GM12878 (cell line): ENCODE data around the gene SPRY1. TPM values are rescaled to one million over a fixed set of nuclear protein-coding genes. Genes with fewer than 3 reads are reported as not detected.

Experiments
- ATAC-seq: fragments of 200-7000 bp; cut with Tn5 transposase; 3 replicates; pipeline ENCODE4 v1.9.1; 2020; ENCODE audit warnings: mild to moderate bottlenecking, moderate library complexity
- BruUV-seq: library from RNA; stranded (reverse); fragments of 400-500 nt; replicated peaks from 2 replicates; lab custom pipeline; 2021; lab: Mats Ljungman, UMichigan
- CTCF ChIA-PET: fragments of 300-600 bp; sonication (Branson Sonifier 250); formaldehyde crosslinking; extraction: SDS; loops from one replicate; lab custom pipeline; 2021; ENCODE audit warnings: inconsistent platforms; lab: Yijun Ruan, JAX
- POLR2A ChIA-PET: fragments of 350-600 bp; formaldehyde crosslinking; extraction: SDS; loops from one replicate; lab custom pipeline; 2021; ENCODE audit warnings: inconsistent platforms; lab: Charles Lee
- RAD21 ChIA-PET: fragments of 300-600 bp; sonication (Branson Sonifier 250); formaldehyde crosslinking; loops from one replicate; lab custom pipeline; 2023; ENCODE audit warnings: antibody characterized with exemption; ENCODE audit not compliant: unreplicated experiment; lab: Charles Lee
- SMC1A ChIA-PET: fragments of 300-600 bp; sonication (Branson Sonifier 250); formaldehyde crosslinking; loops from one replicate; lab custom pipeline; 2023; ENCODE audit not compliant: unreplicated experiment, uncharacterized antibody; lab: Charles Lee
- DNase-seq: peaks from one replicate; pipeline ENCODE4 v3.0.0-alpha.2; 2011; ENCODE audit warnings: low read depth, low spot score
- FAIRE-seq: peaks from 3 replicates; lab custom pipeline; 2011; peaks lifted over from hg19 to GRCh38; lab: Jason Lieb, UNC
- H2AFZ ChIP-seq: 2 replicates; pipeline ENCODE4 v1.6.0; 2011; ENCODE audit warnings: low read depth, low read length, control low read depth; ENCODE audit not compliant: control insufficient read depth
- H3K27ac ChIP-seq: 2 replicates; pipeline ENCODE4 v1.5.1; 2011; ENCODE audit warnings: control low read depth; ENCODE audit not compliant: control insufficient read depth, insufficient read depth
- H3K27me3 ChIP-seq, 2 experiments: replicated peaks in 1 of 2; 2 replicates each; pipeline versions ENCODE4 v1.6.0 to v1.6.1; 2011; ENCODE audit warnings: low read length in 1 of 2; ENCODE audit not compliant: control insufficient read depth in 2 of 2, insufficient read depth in 2 of 2
- H3K36me3 ChIP-seq, 2 experiments: 2 replicates each; pipeline ENCODE4 v1.5.1; 2011; ENCODE audit warnings: low read length in 1 of 2; ENCODE audit not compliant: control insufficient read depth in 2 of 2, insufficient read depth in 2 of 2
- H3K4me1 ChIP-seq: 2 replicates; pipeline ENCODE4 v1.6.1; 2011; ENCODE audit warnings: mild to moderate bottlenecking, low read length, moderate library complexity, mixed read lengths; ENCODE audit not compliant: control insufficient read depth, insufficient read depth
- H3K4me2 ChIP-seq: 2 replicates; pipeline ENCODE4 v1.6.0; 2011; ENCODE audit warnings: control low read depth; ENCODE audit not compliant: control insufficient read depth, insufficient read depth
- H3K4me3 ChIP-seq: fragments of 200-600 bp; sonication (generic); 2 replicates; pipeline ENCODE4 v1.5.1; 2016
- H3K79me2 ChIP-seq: 2 replicates; pipeline ENCODE4 v1.6.0; 2011; ENCODE audit warnings: low read length; ENCODE audit not compliant: control insufficient read depth, insufficient read depth
- H3K9ac ChIP-seq: 2 replicates; pipeline ENCODE4 v1.8.0; 2011; ENCODE audit warnings: low read length, control low read depth, mixed read lengths; ENCODE audit not compliant: control insufficient read depth, insufficient read depth
- H3K9me3 ChIP-seq: replicated peaks from 3 replicates; pipeline ENCODE4 v1.5.1; 2011; ENCODE audit warnings: mild to moderate bottlenecking, low read length; ENCODE audit not compliant: control insufficient read depth, insufficient read depth
- H4K20me1 ChIP-seq: 2 replicates; pipeline ENCODE4 v1.6.0; 2011; ENCODE audit not compliant: control insufficient read depth, insufficient read depth
- ATF7 ChIP-seq: fragments of 450-650 bp; IDR thresholded peaks from 2 replicates; pipeline ENCODE4 v1.6.1; 2016; ENCODE audit warnings: low read depth, mild to moderate bottlenecking
- BHLHE40 ChIP-seq, 2 experiments: fragments of 450-650 bp in 1 of 2; IDR thresholded peaks; 2 replicates each; pipeline ENCODE4 v1.6.1; 2011 to 2017; ENCODE audit warnings: low read depth in 2 of 2, borderline replicate concordance in 1 of 2, improper control_type of control experiment in 1 of 2, low read length in 1 of 2, mild to moderate bottlenecking in 1 of 2
- ESRRA ChIP-seq: IDR thresholded peaks from 2 replicates; pipeline ENCODE4 v1.6.1; 2012; ENCODE audit warnings: mild to moderate bottlenecking, low read length, improper control_type of control experiment
- NBN ChIP-seq: fragments of 450-650 bp; IDR thresholded peaks from 2 replicates; pipeline ENCODE4 v1.6.1; 2016
- NR2F1 ChIP-seq: fragments of 450-650 bp; conservative IDR thresholded peaks from 2 replicates; pipeline ENCODE4 v1.6.1; 2017; ENCODE audit warnings: mild to moderate bottlenecking
- RUNX3 ChIP-seq: IDR thresholded peaks from 2 replicates; pipeline ENCODE4 v1.6.1; 2012; ENCODE audit warnings: low read length, inconsistent platforms
- SUPT20H ChIP-seq: IDR thresholded peaks from 2 replicates; pipeline ENCODE4 v1.6.1; 2011; ENCODE audit warnings: low read depth, mild to moderate bottlenecking, low read length, moderate library complexity, borderline replicate concordance; ENCODE audit not compliant: control insufficient read depth
- WGBS: methylation state at CpG from one replicate; pipeline ENCODE4 v1.1.6; 2016; ENCODE audit warnings: low lambda C conversion rate; ENCODE audit not compliant: insufficient replicate concordance, insufficient coverage; ENCODE audit errors: missing lambda C conversion rate; 5-methylcytosine and 5-hydroxymethylcytosine counted together
- in situ Hi-C: fragments of 300-500 bp; cut with MboI; formaldehyde crosslinking; loops from 9 replicates; pipeline ENCODE4 v1.14.3; 2018; ENCODE audit warnings: mixed read lengths
- intact Hi-C: fragments of 100-400 bp; cut with micrococcal nuclease; formaldehyde crosslinking; loops from one replicate; pipeline ENCODE4 v1.14.2; 2022; ENCODE audit not compliant: unreplicated experiment
- polyA plus RNA-seq, 11 experiments: library from polyadenylated mRNA; depleted of rRNA in 4 of 11; unstranded in 6 of 11; stranded (reverse) in 5 of 11; fragments of >200 nt; fragmentation: Nextera tagmentation in 4 of 11; fragmentation: Illumina TruSeq in 1 of 11; extraction: Ambion mirVana in 4 of 11; extraction: Trizol in 1 of 11; gene quantifications; 1 replicate in 1 of 11; 2 replicates in 10 of 11; pipeline versions ENCODE4 v1.2.1 to v1.2.3, GENCODE V29; 2011 to 2016; ENCODE audit warnings: inconsistent platforms in 2 of 11, missing spikeins in 2 of 11, low read depth in 1 of 11
- total RNA-seq, 4 experiments: library from RNA; depleted of rRNA in 3 of 4; stranded (reverse); fragments of >200 nt in 3 of 4; fragmentation: Illumina TruSeq in 1 of 4; extraction: Trizol in 1 of 4; gene quantifications; 2 replicates each; pipeline versions ENCODE4 v1.2.1 to v1.2.3, GENCODE V29; 2013 to 2021
- TF ChIP-seq, protein P1 (sequence below): fragments of 450-650 bp; IDR thresholded peaks from 2 replicates; pipeline ENCODE4 v1.6.1; 2017; ENCODE audit warnings: low read depth, mild to moderate bottlenecking, moderate library complexity
- TF ChIP-seq, protein P2 (sequence below): fragments of 150-350 bp; IDR thresholded peaks from 2 replicates; pipeline ENCODE4 v1.6.1; 2016; ENCODE audit warnings: low read depth, low read length
- TF ChIP-seq, protein P3 (sequence below): fragments of 450-650 bp; IDR thresholded peaks from 2 replicates; pipeline ENCODE4 v1.6.1; 2017; ENCODE audit warnings: mild to moderate bottlenecking, moderate library complexity

SPRY1 gene
- total and polyA plus RNA-seq, 10 of the 15 experiments (the other 5 are each of a cell fraction or from before 2014, with no cell fraction given): 0.05 to 5.7 (median 0.23) TPM; not detected in 2

DNA sequence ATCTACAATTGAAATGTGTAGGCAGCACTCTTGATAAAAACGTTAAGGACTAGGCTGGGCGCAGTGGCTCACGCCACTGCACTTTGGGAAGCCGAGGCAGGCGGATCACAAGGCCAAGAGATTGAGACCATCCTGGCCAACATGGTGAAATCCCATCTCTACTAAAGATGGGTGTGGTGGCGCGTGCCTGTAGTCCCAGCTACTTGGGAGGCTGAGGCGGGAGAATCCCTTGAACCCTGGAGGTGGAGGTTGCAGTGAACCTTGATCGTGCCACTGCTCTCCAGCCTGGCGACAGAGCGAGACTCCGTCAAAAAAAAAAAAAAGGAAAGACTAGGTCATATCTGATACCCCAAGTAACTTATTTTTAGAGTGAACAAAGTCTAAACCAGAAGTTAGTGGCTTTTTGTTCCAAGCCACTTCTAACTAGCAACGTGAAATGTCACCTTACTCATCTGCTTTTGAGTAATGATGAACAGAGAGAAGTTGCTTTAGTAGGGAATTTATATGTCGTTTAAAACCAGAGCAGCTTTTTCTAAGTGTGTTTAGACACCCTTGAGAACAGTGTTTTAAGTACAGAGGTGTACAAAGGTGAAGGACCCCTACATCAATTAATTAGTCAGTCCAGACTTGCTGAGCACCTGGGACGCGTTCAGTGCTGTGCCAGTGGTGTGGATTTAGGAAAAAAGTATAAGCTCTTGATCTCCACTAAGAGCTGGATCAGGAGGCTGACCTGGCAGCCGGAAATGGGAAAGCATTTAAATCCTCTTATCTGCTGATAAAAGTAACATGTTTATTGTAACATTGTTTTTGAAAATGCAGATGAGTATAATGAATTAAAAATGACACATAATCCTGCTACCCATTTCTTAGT, 23.5 kb downstream of the SPRY1 start (continued):
- TF ChIP-seq, protein P1, sequence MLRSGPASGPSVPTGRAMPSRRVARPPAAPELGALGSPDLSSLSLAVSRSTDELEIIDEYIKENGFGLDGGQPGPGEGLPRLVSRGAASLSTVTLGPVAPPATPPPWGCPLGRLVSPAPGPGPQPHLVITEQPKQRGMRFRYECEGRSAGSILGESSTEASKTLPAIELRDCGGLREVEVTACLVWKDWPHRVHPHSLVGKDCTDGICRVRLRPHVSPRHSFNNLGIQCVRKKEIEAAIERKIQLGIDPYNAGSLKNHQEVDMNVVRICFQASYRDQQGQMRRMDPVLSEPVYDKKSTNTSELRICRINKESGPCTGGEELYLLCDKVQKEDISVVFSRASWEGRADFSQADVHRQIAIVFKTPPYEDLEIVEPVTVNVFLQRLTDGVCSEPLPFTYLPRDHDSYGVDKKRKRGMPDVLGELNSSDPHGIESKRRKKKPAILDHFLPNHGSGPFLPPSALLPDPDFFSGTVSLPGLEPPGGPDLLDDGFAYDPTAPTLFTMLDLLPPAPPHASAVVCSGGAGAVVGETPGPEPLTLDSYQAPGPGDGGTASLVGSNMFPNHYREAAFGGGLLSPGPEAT: no peak
- no peak for TF ChIP-seq ESRRA
- no peak for TF ChIP-seq NBN
- TF ChIP-seq NR2F1: no peak
- TF ChIP-seq, all 136 proteins: peak for 0

DNA sequence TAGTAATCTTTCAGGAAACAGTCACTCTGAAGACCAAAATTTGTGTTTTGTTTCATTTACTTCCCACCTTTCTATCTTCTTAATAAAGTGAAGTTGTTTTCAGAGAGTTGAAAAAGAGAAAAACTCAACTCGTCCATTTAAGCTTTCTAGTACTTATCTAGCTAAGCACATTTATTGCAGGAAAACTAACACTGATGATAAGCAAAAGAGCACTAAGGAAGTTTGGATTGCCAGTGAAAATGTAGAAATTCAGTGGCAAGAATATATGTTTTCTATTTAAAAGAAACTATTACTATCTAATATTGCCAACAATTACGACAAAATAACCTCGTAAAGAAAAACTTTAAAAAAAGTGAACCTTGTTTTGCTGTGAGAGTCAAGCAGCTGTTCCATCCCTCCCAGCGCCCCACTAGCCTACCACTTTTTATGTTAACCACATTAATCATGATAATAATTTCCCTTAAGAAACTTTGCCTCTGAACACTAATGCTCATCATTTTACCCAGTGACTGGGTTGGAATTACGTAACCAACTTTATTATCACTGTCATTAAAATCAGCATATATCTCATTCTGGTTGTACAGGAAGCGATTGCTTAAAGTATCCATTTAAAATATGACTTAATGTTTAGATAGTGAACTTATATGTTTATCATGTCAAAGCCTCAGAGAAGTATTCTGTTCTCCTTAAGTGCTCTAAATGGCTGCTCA, 24.8 kb downstream of the SPRY1 start:
- H3K27ac ChIP-seq: no peak overlapping the region
- H3K9ac ChIP-seq: no peak overlapping the region
- no peak overlapping the region for H2AFZ ChIP-seq
- FAIRE-seq (no peak), ATAC-seq (no peak), DNase-seq (no peak)
- peaks cover 9% of the 10 kb centered on the region; the same call in 1 of the 2 replicates for H3K4me1 ChIP-seq
- RAD21 ChIA-PET: interaction anchor here (1.3 kb wide), 1 partner anchor 22 kb away, joined by 3 read pairs; no protein-coding TSS in a partner anchor
- in situ Hi-C loops: no loop called here
- H3K36me3 ChIP-seq: no peaks in the 10 kb centered on the region
- intact Hi-C loops: no loop called here
- no TSS peak for BruUV-seq
- H4K20me1 ChIP-seq: no peaks in the 10 kb centered on the region
- CTCF ChIA-PET: interaction anchor here (1.1 to 2.1 kb wide), 3 partner anchors 11 to 21 kb away, joined by 4 to 14 read pairs (median 4); no protein-coding TSS in a partner anchor
- no peaks in the 10 kb centered on the region; the same call in 2 of the 3 replicates for H3K9me3 ChIP-seq
- POLR2A ChIA-PET: no interaction called here
- H3K79me2 ChIP-seq: no peaks in the 10 kb centered on the region
- SMC1A ChIA-PET: interaction anchor here (0.8 to 1.9 kb wide), 7 partner anchors 9 to 144 kb away, joined by 3 to 8 read pairs (median 3); partner anchors contain the start of gene SPRY1
- H3K4me3 ChIP-seq: no peak overlapping the region
- no peak overlapping the region for H3K4me2 ChIP-seq
- 77% methylated on average over 6 of the region's 6 CpGs for WGBS
- H3K27me3 ChIP-seq: no peaks in the 10 kb centered on the region
- TF ChIP-seq RUNX3 (no peak), BHLHE40 (IDR thresholded peaks at IDR 0.05; ENCODE audit: borderline replicate concordance in 1 of 2, low read depth in 2 of 2, low read length in 1 of 2) (no peak), ATF7 (no peak), SUPT20H (no peak)
- TF ChIP-seq, protein P2, sequence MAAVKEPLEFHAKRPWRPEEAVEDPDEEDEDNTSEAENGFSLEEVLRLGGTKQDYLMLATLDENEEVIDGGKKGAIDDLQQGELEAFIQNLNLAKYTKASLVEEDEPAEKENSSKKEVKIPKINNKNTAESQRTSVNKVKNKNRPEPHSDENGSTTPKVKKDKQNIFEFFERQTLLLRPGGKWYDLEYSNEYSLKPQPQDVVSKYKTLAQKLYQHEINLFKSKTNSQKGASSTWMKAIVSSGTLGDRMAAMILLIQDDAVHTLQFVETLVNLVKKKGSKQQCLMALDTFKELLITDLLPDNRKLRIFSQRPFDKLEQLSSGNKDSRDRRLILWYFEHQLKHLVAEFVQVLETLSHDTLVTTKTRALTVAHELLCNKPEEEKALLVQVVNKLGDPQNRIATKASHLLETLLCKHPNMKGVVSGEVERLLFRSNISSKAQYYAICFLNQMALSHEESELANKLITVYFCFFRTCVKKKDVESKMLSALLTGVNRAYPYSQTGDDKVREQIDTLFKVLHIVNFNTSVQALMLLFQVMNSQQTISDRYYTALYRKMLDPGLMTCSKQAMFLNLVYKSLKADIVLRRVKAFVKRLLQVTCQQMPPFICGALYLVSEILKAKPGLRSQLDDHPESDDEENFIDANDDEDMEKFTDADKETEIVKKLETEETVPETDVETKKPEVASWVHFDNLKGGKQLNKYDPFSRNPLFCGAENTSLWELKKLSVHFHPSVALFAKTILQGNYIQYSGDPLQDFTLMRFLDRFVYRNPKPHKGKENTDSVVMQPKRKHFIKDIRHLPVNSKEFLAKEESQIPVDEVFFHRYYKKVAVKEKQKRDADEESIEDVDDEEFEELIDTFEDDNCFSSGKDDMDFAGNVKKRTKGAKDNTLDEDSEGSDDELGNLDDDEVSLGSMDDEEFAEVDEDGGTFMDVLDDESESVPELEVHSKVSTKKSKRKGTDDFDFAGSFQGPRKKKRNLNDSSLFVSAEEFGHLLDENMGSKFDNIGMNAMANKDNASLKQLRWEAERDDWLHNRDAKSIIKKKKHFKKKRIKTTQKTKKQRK: no peak
- TF ChIP-seq, protein P3, sequence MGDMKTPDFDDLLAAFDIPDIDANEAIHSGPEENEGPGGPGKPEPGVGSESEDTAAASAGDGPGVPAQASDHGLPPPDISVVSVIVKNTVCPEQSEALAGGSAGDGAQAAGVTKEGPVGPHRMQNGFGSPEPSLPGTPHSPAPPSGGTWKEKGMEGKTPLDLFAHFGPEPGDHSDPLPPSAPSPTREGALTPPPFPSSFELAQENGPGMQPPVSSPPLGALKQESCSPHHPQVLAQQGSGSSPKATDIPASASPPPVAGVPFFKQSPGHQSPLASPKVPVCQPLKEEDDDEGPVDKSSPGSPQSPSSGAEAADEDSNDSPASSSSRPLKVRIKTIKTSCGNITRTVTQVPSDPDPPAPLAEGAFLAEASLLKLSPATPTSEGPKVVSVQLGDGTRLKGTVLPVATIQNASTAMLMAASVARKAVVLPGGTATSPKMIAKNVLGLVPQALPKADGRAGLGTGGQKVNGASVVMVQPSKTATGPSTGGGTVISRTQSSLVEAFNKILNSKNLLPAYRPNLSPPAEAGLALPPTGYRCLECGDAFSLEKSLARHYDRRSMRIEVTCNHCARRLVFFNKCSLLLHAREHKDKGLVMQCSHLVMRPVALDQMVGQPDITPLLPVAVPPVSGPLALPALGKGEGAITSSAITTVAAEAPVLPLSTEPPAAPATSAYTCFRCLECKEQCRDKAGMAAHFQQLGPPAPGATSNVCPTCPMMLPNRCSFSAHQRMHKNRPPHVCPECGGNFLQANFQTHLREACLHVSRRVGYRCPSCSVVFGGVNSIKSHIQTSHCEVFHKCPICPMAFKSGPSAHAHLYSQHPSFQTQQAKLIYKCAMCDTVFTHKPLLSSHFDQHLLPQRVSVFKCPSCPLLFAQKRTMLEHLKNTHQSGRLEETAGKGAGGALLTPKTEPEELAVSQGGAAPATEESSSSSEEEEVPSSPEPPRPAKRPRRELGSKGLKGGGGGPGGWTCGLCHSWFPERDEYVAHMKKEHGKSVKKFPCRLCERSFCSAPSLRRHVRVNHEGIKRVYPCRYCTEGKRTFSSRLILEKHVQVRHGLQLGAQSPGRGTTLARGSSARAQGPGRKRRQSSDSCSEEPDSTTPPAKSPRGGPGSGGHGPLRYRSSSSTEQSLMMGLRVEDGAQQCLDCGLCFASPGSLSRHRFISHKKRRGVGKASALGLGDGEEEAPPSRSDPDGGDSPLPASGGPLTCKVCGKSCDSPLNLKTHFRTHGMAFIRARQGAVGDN: no peak
